HG02840 (cell line): ENCODE results near the gene EGFR.

Experiments used
- ATAC-seq: cut with Tn5 transposase; IDR thresholded peaks from one replicate; pipeline ENCODE4 v1.9.1; 2021; ENCODE audit warnings: mild to moderate bottlenecking, moderate library complexity, moderate number of reproducible peaks; ENCODE audit not compliant: unreplicated experiment, low FRiP score

Gene EGFR

GRCh38 chr7:55178292-55178862 lies 159.6 kb downstream of the EGFR start:
- no peak for ATAC-seq

- no peak for ATAC-seq
Observed at GRCh38 chr7:55178863-55179773, 160.3 kb downstream of the EGFR start.

- no peak for ATAC-seq
Observed at GRCh38 chr7:55179931-55180682, 161.3 kb downstream of the EGFR start.

DNA sequence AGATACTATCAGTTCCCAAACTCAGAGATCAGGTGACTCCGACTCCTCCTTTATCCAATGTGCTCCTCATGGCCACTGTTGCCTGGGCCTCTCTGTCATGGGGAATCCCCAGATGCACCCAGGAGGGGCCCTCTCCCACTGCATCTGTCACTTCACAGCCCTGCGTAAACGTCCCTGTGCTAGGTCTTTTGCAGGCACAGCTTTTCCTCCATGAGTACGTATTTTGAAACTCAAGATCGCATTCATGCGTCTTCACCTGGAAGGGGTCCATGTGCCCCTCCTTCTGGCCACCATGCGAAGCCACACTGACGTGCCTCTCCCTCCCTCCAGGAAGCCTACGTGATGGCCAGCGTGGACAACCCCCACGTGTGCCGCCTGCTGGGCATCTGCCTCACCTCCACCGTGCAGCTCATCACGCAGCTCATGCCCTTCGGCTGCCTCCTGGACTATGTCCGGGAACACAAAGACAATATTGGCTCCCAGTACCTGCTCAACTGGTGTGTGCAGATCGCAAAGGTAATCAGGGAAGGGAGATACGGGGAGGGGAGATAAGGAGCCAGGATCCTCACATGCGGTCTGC lies 162.2 kb downstream of the EGFR start:
- no peak for ATAC-seq

- ATAC-seq, result no peak
Observed at GRCh38 chr7:55181762-55182161, 162.9 kb downstream of the EGFR start.

DNA sequence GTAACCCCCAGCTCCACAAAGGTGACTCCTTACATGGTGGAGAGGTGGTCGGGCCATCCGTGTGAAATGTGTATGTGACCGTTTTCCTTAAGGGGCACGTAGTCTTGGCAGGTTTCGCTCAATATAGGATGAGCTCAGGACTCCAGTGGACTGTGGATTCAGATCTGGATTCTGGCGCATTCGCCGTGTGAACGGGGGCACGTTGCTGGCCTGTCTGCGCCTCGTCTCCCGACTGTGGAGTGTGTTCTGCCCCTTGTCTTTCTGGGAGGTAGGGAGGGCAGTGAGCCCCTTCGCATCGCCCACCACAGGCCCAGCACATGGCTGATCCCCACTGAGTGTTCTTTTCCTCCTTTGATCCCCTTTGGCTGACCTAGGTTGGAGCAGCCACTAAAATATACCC lies 165.1 kb downstream of the EGFR start:
- no peak for ATAC-seq

- ATAC-seq, result no peak
Observed at GRCh38 chr7:55185321-55185802, 166.5 kb downstream of the EGFR start.

GRCh38 chr7:55185941-55186609 lies 167.3 kb downstream of the EGFR start:
- ATAC-seq, result no peak

DNA sequence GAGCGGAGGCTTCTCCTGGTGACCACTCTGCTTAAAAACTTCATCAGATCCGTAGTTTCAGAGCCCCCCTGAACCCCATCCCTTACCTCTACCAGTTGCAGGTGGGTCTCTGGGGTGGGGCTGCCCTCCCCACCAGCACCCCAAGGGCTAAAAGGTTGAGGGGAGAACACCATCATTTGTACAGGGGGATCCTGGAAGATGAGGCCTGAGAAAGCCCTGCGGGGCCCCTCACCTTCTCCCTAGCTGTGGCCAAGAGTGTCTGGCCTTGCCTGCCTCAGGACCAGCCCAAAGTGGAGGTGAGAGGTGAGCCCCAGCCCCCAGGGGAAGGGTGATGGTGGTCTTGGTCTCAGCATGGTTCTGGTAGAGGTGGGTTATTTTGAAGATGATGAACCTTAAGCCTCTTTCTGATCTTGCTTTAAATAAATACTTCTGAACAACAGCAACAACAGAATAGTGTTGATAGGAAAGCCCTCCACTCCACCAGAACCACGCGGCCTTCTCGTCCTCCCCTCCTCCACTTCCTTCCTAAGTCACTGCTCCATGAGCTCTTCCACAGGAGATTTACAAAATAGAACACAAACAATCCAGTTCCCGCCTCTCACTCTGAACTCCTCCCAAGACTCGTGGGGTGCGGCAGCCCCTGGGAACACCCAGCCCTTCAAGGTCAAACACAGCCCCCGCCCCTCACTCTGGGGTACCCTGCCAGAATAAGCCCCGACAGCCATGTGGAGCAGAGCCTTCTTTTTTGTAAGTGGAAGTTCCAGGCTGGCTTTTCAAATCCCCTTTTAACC lies 169.1 kb downstream of the EGFR start:
- ATAC-seq, result no peak

- no peak for ATAC-seq
Observed at GRCh38 chr7:55188590-55189138, 169.8 kb downstream of the EGFR start.

DNA sequence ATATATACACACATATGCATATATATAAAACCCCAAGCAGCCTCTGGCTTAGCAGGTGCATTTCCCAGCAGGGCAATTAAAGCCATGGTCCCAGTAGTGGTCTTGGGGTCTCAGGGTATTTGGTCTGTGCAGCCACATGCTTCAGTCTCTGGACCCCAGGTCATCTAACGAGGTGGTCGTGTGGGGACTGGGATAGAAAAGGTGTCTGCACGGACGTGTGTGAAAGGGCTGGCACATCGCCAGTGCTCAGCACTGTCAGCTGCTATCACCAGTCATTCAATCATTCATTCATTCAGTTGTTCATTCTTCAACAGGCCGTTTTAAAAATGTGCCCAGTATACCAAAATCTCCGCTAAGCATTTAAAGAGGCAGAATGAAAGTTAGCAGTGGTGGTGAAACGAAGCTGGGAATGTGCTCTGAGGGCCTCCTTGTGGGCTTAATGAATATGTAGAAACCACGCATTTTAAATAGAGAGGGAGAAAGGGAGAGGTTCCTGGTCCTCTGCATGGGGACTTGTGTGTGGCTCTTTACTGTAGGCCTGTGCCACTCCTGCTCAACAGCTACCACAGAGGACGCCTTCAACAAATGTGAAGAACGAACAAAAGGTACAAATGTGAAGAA lies 170.4 kb downstream of the EGFR start:
- ATAC-seq, result no peak

DNA sequence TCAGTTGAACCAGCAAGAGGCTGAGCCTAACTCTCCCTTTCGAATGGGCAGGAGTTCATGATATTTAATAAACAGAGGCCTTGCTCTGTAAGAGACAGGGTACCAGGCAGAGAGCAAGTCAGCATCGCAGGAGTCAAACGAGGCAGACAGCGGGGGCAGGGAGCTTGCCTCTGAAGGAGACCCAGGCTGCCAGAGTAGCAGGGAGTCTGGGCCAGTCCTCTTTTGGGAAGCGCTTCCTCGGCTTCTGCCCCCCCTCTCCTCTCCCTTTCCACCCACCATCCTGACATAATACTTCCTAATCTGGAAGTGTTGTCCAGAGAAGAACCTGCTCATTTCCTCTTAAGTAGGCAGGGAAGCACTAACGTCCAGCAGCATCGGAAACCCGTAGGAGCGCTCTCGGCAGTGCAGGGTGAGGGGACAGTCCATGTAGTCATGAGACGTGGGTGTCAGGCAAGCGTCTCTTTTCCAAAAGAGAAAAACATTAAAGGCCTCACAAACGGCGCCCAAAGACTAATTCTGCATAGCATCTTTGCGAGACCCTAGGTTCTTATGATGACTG lies 171.1 kb downstream of the EGFR start:
- ATAC-seq, result no peak

DNA sequence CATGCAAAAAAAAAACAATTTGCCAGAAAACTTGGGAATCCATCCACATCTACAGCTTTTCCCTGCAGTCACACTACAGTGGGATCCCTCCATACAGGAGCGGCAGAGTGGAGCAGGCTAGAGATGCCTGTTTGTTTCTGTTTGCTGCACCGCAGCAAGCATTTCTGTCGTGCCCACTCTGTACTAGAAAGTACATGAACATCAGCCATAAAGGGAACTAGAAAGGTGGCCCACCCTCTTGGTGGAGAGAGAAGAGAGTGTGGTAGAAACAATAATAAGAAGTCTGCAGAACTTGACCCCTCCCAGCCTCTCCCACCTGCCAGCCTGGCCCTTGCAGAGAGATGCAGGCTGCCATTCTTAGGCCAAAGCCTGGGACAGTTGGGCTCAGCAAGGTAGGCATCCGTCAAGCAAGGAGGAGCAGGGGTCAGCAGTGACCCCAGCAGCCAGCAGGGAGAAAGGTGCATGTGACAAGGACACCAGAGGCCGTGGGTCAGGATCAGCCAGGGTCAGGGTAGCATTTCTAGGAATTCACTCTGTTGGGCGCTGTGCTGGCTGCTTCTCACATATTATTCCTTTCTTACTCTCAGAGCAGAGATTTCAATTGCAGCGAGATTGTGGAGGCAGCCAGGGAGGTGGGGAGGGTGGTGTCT lies 171.8 kb downstream of the EGFR start:
- ATAC-seq, result no peak

DNA sequence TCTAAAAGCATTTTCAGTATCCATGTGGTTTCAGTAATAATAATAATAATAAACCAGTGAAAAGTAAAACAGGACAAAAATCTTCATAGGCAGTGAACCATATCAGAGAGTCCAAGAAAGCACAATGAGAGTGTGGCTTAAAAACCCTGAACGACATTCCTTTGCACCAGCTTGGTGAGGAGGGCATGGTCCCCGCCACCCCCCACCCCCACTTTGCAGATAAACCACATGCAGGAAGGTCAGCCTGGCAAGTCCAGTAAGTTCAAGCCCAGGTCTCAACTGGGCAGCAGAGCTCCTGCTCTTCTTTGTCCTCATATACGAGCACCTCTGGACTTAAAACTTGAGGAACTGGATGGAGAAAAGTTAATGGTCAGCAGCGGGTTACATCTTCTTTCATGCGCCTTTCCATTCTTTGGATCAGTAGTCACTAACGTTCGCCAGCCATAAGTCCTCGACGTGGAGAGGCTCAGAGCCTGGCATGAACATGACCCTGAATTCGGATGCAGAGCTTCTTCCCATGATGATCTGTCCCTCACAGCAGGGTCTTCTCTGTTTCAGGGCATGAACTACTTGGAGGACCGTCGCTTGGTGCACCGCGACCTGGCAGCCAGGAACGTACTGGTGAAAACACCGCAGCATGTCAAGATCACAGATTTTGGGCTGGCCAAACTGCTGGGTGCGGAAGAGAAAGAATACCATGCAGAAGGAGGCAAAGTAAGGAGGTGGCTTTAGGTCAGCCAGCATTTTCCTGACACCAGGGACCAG lies 172.5 kb downstream of the EGFR start:
- no peak for ATAC-seq

- ATAC-seq, result no peak
Observed at GRCh38 chr7:55191926-55192692, 173.3 kb downstream of the EGFR start.

GRCh38 chr7:55192723-55193122 lies 173.9 kb downstream of the EGFR start:
- ATAC-seq, result no peak
